ENCODE results near the gene ZHX3.

- no peak for TF ChIP-seq CTCF (IDR thresholded peaks at IDR 0.05 in 8 of 11, conservative IDR thresholded peaks at IDR 0.05 in 3 of 11)
- no peak for TF ChIP-seq POLR2AphosphoS5 (IDR thresholded peaks at IDR 0.05)
- TF ChIP-seq POLR2A (IDR thresholded peaks at IDR 0.05): no peak
Observed at GRCh38 chr20:41277049-41277448, 40.5 kb downstream of the ZHX3 start.

Data from spleen (tissue), 7 donors.